Panc1 (cell line): ENCODE data around the gene C6orf62. TPM values are rescaled to one million over a fixed set of nuclear protein-coding genes. Genes with fewer than 3 reads are reported as not detected.

ENCODE experiments used
- ATAC-seq: fragments of 200-7000 bp; cut with Tn5 transposase; 2 replicates; pipeline ENCODE4 v1.9.1; 2020; ENCODE audit warnings: mild to moderate bottlenecking, moderate library complexity
- BruUV-seq: library from RNA; stranded (reverse); fragments of 400-500 nt; replicated peaks from 2 replicates; lab custom pipeline; 2021; lab: Mats Ljungman, UMichigan
- CTCF ChIA-PET: fragments of 300-600 bp; sonication (Branson Sonifier 250); formaldehyde crosslinking; loops from one replicate; lab custom pipeline; 2022; ENCODE audit warnings: antibody characterized with exemption; lab: Charles Lee
- POLR2A ChIA-PET: fragments of 300-600 bp; sonication (Branson Sonifier 250); formaldehyde crosslinking; loops from one replicate; lab custom pipeline; 2022; ENCODE audit warnings: antibody characterized with exemption; lab: Charles Lee
- DNase-seq: peaks from one replicate; pipeline ENCODE4 v3.0.0-alpha.2; 2010; ENCODE audit warnings: low read depth, low spot score
- H3K27ac ChIP-seq: 2 replicates; pipeline ENCODE4 v1.5.1; 2011; ENCODE audit warnings: mild to moderate bottlenecking, low read length, inconsistent platforms
- H3K27me3 ChIP-seq: fragments of 200-500 bp; sonication (Bioruptor generic); 2 replicates; pipeline ENCODE4 v1.6.0; 2014; ENCODE audit warnings: low read length, inconsistent platforms; ENCODE audit not compliant: control insufficient read depth, insufficient read depth
- H3K36me3 ChIP-seq: fragments of 200-500 bp; sonication (Bioruptor generic); 2 replicates; pipeline ENCODE4 v1.5.1; 2014; ENCODE audit warnings: inconsistent platforms, mild to moderate bottlenecking, low read length, moderate library complexity; ENCODE audit not compliant: control insufficient read depth, insufficient read depth
- H3K4me1 ChIP-seq: 2 replicates; pipeline ENCODE4 v1.5.1; 2011; ENCODE audit warnings: inconsistent platforms, mild to moderate bottlenecking, low read length, moderate library complexity; ENCODE audit not compliant: control insufficient read depth, insufficient read depth
- H3K4me3 ChIP-seq, 2 experiments: 2 replicates each; pipeline ENCODE4 v1.5.1; 2011 to 2012; ENCODE audit warnings: low read depth in 2 of 2, low read length in 2 of 2, mild to moderate bottlenecking in 2 of 2, inconsistent platforms in 1 of 2, moderate library complexity in 1 of 2
- H3K9me3 ChIP-seq: fragments of 200-500 bp; sonication (Bioruptor generic); 2 replicates; pipeline ENCODE4 v1.5.1; 2014; ENCODE audit warnings: low read depth, mild to moderate bottlenecking, inconsistent platforms, low read length, moderate library complexity; ENCODE audit not compliant: control insufficient read depth, insufficient read depth
- POLR2AphosphoS5 ChIP-seq: IDR thresholded peaks from 2 replicates; pipeline ENCODE4 v1.6.1; 2012; ENCODE audit warnings: mild to moderate bottlenecking, low read depth, low read length, moderate library complexity
- SIN3A ChIP-seq: IDR thresholded peaks from 2 replicates; pipeline ENCODE4 v1.6.1; 2012; ENCODE audit warnings: low read depth, mild to moderate bottlenecking, low read length, moderate library complexity, borderline replicate concordance; ENCODE audit not compliant: insufficient read depth
- TCF7L2 ChIP-seq: IDR thresholded peaks from 2 replicates; pipeline ENCODE4 v1.6.1; 2011; ENCODE audit warnings: mild to moderate bottlenecking, low read depth, low read length, inconsistent platforms
- in situ Hi-C: cut with HindIII; loops from 2 replicates; pipeline ENCODE4 v1.10.0; 2016; ENCODE audit warnings: low sequenced_read_pairs, low pct_unique_long_range_greater_than_20kb
- intact Hi-C: fragments of 100-400 bp; cut with micrococcal nuclease; formaldehyde crosslinking; loops from one replicate; pipeline ENCODE4 v1.10.0; 2022; ENCODE audit not compliant: unreplicated experiment
- total RNA-seq: library from RNA; stranded (reverse); gene quantifications from one replicate; pipeline ENCODE4 v1.2.1, GENCODE V29; 2021; ENCODE audit not compliant: unreplicated experiment
- TF ChIP-seq, protein P1 (sequence below): fragments of 450-650 bp; IDR thresholded peaks from 2 replicates; pipeline ENCODE4 v1.5.1; 2017; ENCODE audit warnings: mild to moderate bottlenecking
- TF ChIP-seq, protein P2 (sequence below), 2 experiments: IDR thresholded peaks; 2 replicates each; pipeline ENCODE4 v1.6.1; 2011 to 2012; ENCODE audit warnings: low read depth in 2 of 2, control low read depth in 1 of 2, low read length in 1 of 2, mild to moderate bottlenecking in 1 of 2, moderate library complexity in 1 of 2; ENCODE audit not compliant: insufficient read depth in 1 of 2

The C6orf62 gene
- total RNA-seq, 1 experiment from 2014 or later: 153 TPM

- TF ChIP-seq SIN3A: no peak
- peak; percentile 87 for TF ChIP-seq POLR2AphosphoS5
- TF ChIP-seq, protein P1, sequence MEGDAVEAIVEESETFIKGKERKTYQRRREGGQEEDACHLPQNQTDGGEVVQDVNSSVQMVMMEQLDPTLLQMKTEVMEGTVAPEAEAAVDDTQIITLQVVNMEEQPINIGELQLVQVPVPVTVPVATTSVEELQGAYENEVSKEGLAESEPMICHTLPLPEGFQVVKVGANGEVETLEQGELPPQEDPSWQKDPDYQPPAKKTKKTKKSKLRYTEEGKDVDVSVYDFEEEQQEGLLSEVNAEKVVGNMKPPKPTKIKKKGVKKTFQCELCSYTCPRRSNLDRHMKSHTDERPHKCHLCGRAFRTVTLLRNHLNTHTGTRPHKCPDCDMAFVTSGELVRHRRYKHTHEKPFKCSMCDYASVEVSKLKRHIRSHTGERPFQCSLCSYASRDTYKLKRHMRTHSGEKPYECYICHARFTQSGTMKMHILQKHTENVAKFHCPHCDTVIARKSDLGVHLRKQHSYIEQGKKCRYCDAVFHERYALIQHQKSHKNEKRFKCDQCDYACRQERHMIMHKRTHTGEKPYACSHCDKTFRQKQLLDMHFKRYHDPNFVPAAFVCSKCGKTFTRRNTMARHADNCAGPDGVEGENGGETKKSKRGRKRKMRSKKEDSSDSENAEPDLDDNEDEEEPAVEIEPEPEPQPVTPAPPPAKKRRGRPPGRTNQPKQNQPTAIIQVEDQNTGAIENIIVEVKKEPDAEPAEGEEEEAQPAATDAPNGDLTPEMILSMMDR: peak; percentile 56
- TF ChIP-seq, protein P2, sequence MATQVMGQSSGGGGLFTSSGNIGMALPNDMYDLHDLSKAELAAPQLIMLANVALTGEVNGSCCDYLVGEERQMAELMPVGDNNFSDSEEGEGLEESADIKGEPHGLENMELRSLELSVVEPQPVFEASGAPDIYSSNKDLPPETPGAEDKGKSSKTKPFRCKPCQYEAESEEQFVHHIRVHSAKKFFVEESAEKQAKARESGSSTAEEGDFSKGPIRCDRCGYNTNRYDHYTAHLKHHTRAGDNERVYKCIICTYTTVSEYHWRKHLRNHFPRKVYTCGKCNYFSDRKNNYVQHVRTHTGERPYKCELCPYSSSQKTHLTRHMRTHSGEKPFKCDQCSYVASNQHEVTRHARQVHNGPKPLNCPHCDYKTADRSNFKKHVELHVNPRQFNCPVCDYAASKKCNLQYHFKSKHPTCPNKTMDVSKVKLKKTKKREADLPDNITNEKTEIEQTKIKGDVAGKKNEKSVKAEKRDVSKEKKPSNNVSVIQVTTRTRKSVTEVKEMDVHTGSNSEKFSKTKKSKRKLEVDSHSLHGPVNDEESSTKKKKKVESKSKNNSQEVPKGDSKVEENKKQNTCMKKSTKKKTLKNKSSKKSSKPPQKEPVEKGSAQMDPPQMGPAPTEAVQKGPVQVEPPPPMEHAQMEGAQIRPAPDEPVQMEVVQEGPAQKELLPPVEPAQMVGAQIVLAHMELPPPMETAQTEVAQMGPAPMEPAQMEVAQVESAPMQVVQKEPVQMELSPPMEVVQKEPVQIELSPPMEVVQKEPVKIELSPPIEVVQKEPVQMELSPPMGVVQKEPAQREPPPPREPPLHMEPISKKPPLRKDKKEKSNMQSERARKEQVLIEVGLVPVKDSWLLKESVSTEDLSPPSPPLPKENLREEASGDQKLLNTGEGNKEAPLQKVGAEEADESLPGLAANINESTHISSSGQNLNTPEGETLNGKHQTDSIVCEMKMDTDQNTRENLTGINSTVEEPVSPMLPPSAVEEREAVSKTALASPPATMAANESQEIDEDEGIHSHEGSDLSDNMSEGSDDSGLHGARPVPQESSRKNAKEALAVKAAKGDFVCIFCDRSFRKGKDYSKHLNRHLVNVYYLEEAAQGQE (IDR thresholded peaks at IDR 0.05; ENCODE audit: insufficient read depth in 1 of 2, low read depth in 2 of 2, low read length in 1 of 2): no peak; a peak in 2 of 4 replicates
- TF ChIP-seq TCF7L2: peak; percentile 54; the same call in 1 of the 2 replicates
- peaks cover 11% of the 10 kb centered on the region for H3K36me3 ChIP-seq
- ChIA-PET CTCF (interaction anchor here (0.6 kb wide), 2 partner anchors 87 to 234 kb away, joined by 3 read pairs; no protein-coding TSS in a partner anchor), POLR2A (no interaction called here)
- H3K4me3 ChIP-seq: peak within 1 kb of the TSS; percentile 99 to 100
- in situ Hi-C loops: no loop called here
- no peaks in the 10 kb centered on the region for H3K9me3 ChIP-seq
- peaks cover 11% of the 10 kb centered on the region for H3K4me1 ChIP-seq
- intact Hi-C loops: no loop called here
- H3K27ac ChIP-seq: peak within 1 kb of the TSS; percentile 99
- ATAC-seq (peak; percentile 98), DNase-seq (peak; percentile 82)
- no peaks in the 10 kb centered on the region for H3K27me3 ChIP-seq
- no TSS peak for BruUV-seq
These were observed 52.1 kb downstream of the C6orf62 start, which contains the start of the genes ACOT13 and TDP2 for GRCh38 chr6:24666641-24667377. ACOT13 (plus strand) TSS chr6:24667077; CDS start chr6:24667264, 187 bp downstream. TDP2 (minus strand) TSS chr6:24666899; CDS start chr6:24666862, 37 bp downstream.

DNA sequence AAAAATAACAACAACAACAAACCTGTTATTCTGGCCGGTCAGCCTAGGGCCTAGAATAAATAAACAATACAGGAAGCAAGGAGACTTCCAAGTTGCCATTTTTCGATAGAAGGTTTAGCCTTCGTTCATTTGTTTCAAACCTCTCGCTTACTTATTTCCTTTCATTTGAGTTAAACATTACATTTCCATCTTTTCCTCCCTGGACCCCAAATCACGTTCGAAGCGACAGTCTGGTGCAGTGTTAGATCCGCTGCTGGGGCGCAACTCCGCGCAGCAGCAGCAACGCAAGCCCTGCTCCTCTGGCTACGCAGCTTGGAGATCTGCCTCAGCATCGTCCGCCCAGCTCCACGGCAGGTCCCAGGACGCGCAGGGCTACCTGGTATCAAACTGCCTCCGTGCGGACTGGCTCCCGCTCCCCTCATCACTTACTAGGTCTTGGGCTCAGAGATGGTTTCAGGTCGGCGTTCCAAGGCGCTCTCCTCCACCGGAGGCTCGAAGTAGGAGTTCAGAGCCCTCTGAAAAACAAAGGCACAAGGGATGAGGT lies 52.8 kb downstream of the C6orf62 start:
- peak; percentile 44 for ATAC-seq
- Histone ChIP-seq H3K36me3 (peaks cover 14% of the 10 kb centered on the region), H3K4me1 (peaks cover 11% of the 10 kb centered on the region), H3K27me3 (no peaks in the 10 kb centered on the region), H3K9me3 (no peaks in the 10 kb centered on the region), H3K27ac (peak overlapping the region; percentile 97), H3K4me3 (peak overlapping the region; percentile 99 to 100)
- TF ChIP-seq POLR2AphosphoS5 (no peak), SIN3A (no peak), TCF7L2 (no peak)
- TF ChIP-seq, protein P1: no peak
- TF ChIP-seq, protein P2 (IDR thresholded peaks at IDR 0.05; ENCODE audit: insufficient read depth in 1 of 2, low read depth in 2 of 2, low read length in 1 of 2): no peak
- intact Hi-C loops: no loop called here
- POLR2A ChIA-PET: no interaction called here
- TSS peak; percentile 80 for BruUV-seq
- DNase-seq: no peak
- CTCF ChIA-PET: no interaction called here
- in situ Hi-C loops: no loop called here
